ENCODE data around the gene MAEA.
"Not testable (repeated sequence)": the region's sequence is repeated elsewhere in the genome, so short reads cannot be mapped to it uniquely, and the experiment has no call there.

The MAEA gene

GRCh38 chr4:1335193-1335883 is 45.6 kb downstream of the MAEA start:
- not testable (repeated sequence) for DNase-seq (ENCODE audit: low read depth)

- DNase-seq (ENCODE audit: low read depth): no peak
Measured at GRCh38 chr4:1336088-1336491, 46.4 kb downstream of the MAEA start.

DNA sequence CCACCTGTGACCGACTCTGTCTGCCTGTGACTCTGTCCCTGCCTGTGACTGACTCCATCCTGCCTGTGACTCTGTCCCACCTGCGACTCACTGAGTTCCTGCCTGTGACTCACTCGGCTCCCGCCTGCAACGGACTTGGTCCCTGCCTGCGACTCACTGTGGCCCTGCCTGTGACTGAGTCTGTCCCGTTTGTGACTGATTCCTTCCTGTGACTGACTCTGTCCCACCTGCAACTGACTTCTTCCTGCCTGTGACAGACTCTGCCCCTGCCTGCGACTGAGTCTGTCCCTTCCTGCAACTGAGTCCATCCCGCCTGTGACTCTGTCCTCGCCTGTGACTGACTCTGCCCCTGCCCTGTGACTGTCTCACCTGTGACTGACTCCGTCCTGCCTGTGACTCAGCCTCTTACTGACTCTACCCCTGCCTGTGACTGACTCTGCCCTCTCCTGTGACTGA is 47.7 kb downstream of the MAEA start:
- no peak for DNase-seq (ENCODE audit: low read depth)

DNA sequence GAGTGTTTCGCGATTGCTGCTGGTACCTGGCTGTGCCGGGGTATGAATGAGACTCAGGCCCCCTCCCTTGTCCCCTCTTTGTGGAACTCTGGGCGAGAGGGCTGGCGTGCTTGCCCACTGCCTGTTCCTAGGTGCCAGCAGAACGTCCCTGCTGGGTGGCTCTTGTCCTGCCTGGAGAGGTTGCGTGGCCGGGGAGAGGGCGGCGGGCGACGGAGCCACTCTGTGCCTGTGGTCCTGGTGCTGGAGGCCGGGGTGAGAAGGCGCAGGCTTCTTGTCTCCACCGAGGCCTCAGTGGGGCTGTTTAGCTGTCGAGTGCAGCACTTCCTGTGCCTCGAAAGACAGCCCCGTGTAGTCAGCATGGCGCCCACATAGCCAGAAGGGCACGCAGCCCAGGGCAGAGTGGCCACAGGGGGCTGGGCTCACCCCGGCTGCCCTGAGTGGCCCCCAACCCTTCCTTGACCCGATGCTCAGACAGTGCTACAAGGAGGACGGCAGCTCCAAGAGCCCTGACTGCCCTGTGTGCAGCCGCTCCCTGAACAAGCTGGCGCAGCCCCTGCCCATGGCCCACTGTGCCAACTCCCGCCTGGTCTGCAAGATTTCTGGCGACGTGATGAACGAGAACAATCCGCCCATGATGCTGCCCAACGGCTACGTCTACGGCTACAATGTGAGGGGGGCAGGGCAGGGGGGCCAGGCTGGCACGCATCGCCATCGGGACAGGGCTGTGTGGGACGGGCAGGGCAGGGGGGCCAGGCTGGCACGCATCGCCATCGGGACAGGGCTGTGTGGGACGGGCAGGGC is 48.5 kb downstream of the MAEA start:
- no peak for DNase-seq (ENCODE audit: low read depth)

DNA sequence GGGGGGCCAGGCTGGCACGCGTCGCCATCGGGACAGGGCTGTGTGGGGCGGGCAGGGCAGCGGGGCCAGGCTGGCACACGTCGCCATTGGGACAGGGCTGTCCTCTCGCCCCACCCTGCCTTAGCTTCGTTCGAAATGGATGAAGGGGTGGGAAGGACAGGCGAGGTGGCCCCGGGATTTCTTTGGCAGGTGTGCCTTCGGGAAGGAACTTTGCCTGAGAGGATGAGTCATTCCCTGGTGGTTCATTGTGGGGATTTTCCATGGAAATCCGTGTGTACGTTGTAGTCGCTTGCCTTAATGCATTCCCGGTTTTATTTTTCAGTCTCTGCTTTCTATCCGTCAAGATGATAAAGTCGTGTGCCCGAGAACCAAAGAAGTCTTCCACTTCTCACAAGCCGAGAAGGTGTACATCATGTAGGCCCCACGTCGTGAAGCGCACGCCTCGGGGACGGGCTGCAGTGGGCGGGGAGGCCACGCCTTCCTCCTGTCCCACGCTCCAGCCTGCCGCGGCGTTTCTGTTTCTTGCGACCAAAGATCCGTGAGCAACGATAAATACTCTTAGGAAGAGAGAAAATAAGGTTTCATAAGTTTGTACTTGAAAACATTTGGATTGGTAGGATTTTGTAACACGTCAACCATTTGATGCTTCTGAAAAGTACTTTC is 49.2 kb downstream of the MAEA start:
- DNase-seq (ENCODE audit: low read depth): no peak

DNA sequence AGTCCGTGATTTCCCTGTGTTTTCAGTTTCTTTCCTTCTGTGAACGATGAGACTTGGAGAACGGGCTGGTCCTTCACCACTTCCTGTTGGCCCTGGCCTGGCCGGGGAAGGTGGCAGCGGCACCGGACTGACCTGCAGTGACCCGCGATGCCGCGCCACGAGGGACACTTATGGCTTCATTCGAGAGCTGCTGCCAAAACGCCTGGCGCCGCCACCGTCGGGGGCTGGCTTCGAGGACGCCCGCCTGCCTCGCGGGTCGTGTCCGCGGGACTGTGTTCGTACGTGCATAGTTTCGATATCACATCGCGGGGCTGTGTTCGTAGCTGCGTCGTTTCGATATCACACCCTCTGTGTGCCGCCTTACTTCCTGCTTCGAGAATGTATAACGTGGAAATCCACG is 49.8 kb downstream of the MAEA start:
- no peak for DNase-seq (ENCODE audit: low read depth)

DNA sequence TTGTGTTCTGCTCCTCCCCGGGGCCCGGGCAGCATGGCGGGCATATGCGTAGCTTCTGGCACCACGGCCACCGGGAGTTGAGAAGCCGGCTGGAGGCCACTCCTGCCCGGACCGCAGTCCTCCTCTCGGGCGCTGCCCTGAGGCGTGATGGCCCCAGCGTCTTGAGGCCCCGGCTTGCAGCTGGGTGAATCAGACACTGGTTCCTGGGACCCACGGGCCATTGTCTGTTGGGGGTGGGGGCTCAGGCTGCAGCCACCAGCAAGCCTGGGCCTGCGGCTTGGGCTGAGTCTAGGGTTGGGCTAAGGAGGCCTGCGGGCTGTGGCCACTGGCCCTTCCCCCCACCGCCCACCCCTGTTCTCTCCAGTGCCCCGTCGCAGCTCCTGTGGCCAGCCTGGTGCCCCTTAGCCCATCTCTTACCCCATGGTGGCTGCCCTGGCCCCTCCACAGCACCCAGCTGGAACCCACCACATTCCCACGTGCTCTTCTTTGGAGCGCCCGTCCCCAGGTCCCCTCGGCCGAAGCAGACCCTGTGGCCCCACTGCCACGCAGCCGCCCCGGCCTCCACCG is 50.6 kb downstream of the MAEA start:
- no peak for DNase-seq (ENCODE audit: low read depth)

DNA sequence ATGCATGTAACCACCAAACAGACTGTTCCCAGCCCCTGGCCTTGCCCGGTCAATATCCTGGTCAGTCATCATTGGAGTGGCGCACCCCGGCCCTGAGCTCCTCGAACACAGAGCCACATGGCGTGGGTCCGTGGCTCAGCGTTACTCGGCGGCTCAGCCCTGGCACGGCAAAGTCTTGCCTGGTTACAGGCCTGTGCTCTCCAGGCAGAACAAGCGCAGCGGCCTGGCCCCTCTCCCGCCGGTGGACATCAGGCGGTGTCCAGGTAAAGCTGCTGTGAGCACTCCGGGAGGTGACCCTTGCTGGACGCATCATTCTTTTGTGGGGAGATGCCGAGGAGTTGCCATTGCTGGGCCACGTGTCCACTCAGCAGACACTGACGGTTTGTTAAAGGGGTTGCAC is 51.2 kb downstream of the MAEA start:
- DNase-seq (ENCODE audit: low read depth): no peak

- no peak for DNase-seq (ENCODE audit: low read depth)
Measured at GRCh38 chr4:1342003-1342402, 52.3 kb downstream of the MAEA start.

DNA sequence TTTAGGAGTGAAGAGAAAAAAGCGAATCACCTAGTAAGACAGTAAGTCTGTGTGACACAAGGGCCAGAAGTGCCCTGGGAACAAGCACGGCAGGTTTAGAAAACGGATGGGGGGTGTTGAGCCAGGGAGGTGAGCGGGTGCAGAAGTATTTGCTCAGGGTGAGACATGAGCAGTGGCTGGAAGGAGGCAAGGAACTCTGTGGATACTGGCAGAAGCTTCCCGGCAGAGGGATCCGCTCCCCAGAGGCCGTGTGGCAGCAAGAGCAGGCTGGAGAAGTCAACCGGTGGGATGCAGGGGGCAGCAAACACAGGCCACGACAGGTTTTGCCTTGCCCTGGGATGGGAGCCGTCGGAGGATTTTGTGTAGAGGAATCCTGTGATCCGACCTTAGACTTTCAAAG is 55.0 kb downstream of the MAEA start:
- no peak for DNase-seq (ENCODE audit: low read depth)

GRCh38 chr4:1345903-1346780 is 56.5 kb downstream of the MAEA start:
- DNase-seq (ENCODE audit: low read depth): no peak

DNA sequence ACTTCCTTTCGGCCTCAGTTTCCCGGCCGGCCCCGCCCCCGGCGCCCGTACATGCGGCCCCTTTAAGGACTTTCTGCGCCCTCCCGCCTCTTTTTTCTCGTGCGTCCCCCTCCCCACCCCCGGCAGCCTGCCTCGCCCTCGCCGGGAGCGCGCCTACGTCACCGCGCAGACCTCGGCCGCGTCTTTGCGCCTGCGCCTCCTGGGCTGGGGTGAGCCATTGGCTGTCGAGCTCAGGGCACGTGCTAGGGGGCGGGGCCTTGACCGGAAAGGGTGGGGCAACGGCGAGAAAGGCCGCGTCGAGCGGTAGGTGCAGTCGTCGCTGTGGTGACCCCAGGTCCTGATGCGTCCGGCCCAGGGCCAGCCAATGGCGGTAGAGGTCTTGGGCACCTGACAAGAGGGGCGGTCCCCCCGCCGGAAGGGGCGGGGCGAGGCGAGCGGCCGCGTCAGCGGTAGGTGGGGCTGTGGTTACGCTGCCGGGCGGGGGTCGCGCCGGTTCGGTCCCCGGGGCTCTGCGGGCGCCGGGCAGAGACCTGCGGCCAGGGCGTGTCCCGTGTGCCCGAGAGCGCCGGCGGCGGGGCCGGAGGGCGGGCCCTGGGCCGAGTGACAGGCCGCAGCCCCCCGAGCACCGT is 57.2 kb downstream of the MAEA start, which contains the start of gene UVSSA:
Gene UVSSA, plus strand, starts transcription at position 428 of the 629 bp plus-strand sequence. CDS start 884 bp downstream, outside the sequence.
- peak; percentile 90 for DNase-seq (ENCODE audit: low read depth)

DNA sequence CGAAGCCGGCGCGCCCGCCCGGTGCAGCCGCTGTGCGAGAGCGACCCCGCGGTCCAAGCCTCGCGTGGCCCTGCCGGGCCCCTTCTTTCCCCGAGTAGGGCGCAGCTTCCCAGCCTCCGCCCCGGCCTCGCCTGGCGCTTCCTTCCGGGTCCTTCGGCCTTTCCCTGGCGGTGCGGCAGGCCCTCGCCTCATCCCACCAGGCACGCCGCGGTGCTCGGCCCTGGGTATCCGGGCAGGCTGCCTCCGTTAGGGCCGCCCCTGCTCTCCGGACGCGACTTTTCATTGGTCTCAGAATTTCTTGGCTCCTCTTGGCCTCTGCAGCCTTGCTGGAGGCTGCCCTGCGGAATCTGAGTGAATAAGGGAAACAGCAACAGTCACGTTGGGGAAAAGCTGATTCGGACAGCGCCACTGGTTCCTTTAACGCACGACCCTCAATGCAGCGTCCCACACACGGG is 57.7 kb downstream of the MAEA start:
- DNase-seq (ENCODE audit: low read depth): peak; percentile 67

- DNase-seq (ENCODE audit: low read depth): no peak
Measured at GRCh38 chr4:1348014-1348513, 58.4 kb downstream of the MAEA start.

DNA sequence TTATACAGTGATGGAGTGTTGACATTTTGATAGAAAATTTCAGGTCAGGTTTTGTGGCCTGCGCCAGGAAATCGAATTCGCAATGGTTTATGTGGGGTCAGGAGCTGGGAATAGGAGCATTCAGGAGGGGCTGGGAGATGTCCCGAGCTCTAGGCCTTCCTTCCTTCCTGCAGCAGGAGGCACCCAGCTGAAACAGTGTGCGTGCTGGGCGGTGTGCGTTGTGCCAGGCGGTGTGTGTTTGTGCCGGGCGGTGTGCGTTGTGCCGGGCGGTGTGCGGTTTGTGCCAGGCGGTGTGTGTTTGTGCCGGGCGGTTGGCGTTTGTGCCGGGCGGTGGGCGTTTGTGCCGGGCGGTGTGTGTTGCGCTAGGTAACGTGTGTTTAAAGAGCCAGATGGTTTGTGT is 59.1 kb downstream of the MAEA start:
- DNase-seq (ENCODE audit: low read depth): no peak

DNA sequence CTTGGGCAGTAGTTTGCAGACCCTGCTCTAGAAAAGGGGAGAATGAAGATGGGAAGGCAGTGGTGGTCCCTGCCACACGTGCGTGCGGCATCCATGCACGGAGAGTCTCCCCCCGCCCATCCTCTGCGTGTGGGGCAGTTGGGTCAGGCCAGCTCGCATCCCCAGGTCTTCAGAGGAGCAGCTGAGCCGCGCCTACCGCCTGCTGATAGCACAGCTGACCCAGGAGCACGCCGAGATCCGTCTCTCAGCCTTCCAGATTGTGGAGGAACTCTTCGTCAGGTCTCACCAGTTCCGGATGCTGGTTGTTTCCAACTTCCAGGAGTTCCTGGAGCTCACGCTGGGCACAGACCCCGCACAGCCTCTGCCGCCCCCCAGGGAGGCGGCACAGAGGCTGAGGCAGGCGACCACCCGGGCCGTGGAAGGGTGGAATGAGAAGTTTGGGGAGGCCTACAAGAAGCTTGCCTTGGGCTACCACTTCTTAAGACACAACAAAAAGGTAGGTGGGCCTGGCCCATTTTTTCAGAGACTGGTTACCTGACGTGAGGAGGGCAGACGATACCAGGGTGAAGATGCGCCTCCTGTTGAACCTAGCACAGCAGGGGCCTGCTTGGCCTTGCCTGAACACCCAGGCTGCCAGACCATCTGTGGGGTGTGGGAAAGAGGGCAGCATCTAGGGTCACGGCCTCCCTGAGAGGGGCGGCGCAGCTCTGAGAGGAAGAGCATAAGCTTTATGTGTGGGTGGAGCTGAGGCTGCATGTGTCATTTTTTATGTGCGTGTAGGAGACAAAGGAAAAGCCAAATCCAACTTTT is 59.9 kb downstream of the MAEA start:
- DNase-seq (ENCODE audit: low read depth): no peak

- DNase-seq (ENCODE audit: low read depth): no peak
Measured at GRCh38 chr4:1350169-1350520, 60.5 kb downstream of the MAEA start.

DNA sequence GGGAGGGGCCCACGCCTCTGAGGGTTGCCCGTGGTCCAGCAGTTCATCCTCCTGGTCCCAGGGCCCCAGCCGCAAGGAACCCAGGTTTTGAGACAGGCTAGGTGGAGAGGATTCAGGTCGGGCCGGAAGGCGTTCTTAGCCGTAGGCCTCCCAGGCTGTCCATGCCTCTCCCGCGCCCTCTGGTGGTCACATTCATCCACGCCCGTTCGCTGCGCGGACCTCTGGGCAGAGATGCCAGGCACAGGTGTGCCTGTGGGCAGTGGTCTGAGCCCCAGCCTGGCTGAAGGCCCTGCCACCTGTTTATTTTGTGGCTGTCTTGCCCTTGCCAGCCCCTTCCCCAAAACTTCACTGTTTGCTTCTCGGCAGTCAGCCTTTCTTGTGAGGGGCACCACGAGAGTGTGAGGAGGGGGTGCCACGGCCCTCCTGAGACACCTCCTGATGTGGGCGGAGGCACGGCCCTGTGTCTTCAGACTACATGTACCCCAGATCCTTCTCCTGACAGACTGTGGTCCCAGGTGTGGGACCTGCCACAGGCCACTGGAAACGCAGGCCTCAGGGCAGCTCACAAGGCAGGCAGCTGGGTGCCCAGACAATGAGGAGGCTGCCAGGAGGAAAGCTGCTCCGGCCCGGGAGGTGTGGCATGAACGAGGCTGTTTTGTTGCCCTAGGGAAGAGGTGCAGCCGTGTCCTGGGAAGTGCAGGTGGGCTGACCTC is 62.3 kb downstream of the MAEA start:
- DNase-seq (ENCODE audit: low read depth): no peak

DNA sequence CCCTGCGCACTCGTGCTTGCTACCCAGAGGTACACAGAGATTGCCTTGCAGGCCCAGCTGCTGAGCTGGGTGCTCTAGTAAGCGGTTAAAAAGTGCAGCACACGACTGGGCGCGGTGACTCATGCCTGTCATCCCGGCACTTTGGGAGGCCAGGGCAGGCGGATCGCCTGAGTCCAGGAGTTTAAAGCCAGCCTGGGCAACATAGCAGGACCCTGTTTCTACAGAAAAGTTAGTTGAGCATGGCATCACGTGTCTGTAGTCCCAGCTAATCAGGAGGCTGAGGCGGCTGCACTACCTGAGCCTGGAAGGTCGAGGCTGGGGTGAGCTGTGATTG is 62.8 kb downstream of the MAEA start:
- DNase-seq (ENCODE audit: low read depth): no peak

Measured in GM04503 (cell line).